Activated T-helper 2 cell treated with anti-CD3 and anti-CD28 coated beads, Interferon-gamma antibody, Interleukin-2, Interleukin-4, amounts not matched to agents 10 μg/mL and 5 μg/mL and 100 μg/mL, durations not matched to agents 14 hours and 24 hours and 36 hours (primary cell): ENCODE measurements around the gene REM2. TPM values are rescaled to one million over a fixed set of nuclear protein-coding genes. Genes with fewer than 3 reads are reported as not detected.

Experiments
- DNase-seq: peaks from one replicate; pipeline ENCODE4 v3.0.0; 2021; ENCODE audit warnings: low spot score
- H3K27ac Mint-ChIP-seq: one replicate; pipeline ENCODE4 v1.8.0; 2021; ENCODE audit warnings: mixed read lengths
- H3K27me3 Mint-ChIP-seq: one replicate; pipeline ENCODE4 v1.8.0; 2021; ENCODE audit warnings: low read depth, mixed read lengths
- H3K36me3 Mint-ChIP-seq: one replicate; pipeline ENCODE4 v1.8.0; 2021; ENCODE audit warnings: low read depth, mixed read lengths
- H3K4me1 Mint-ChIP-seq: one replicate; pipeline ENCODE4 v1.8.0; 2021; ENCODE audit warnings: low read depth, mixed read lengths
- H3K4me3 Mint-ChIP-seq: one replicate; pipeline ENCODE4 v1.8.0; 2021; ENCODE audit warnings: low read depth, mild to moderate bottlenecking, moderate library complexity, mixed read lengths
- H3K9me3 Mint-ChIP-seq: one replicate; pipeline ENCODE4 v1.8.0; 2021; ENCODE audit warnings: mixed read lengths
- intact Hi-C: fragments of 100-400 bp; cut with micrococcal nuclease; formaldehyde crosslinking; loops from one replicate; pipeline ENCODE4 v1.15.1; 2023
- total RNA-seq: library from RNA; stranded (reverse); gene quantifications from 2 replicates; pipeline ENCODE4 v1.2.3, GENCODE V29; 2022

The REM2 gene
- total RNA-seq, 1 donor from 2014 or later, result 0.30 TPM

- Mint-ChIP-seq H3K36me3 (peaks cover 28% of the 10 kb centered on the region), H3K4me3 (peak overlapping the region; percentile 89), H3K27ac (peak overlapping the region; percentile 80), H3K27me3 (no peaks in the 10 kb centered on the region), H3K4me1 (peaks cover 19% of the 10 kb centered on the region), H3K9me3 (no peaks in the 10 kb centered on the region)
- DNase-seq, result peak; percentile 64
- intact Hi-C loops, result loop anchor here (1.0 to 5.0 kb wide), 2 partner anchors 28 to 50 kb away; no protein-coding TSS in a partner anchor
Observed at GRCh38 chr14:22872033-22872832, 10.8 kb upstream of the REM2 start.

GRCh38 chr14:22872833-22873520 lies 10.0 kb upstream of the REM2 start:
- Mint-ChIP-seq H3K27me3 (no peaks in the 10 kb centered on the region), H3K27ac (peak overlapping the region; percentile 80), H3K4me3 (peak overlapping the region; percentile 78), H3K9me3 (no peaks in the 10 kb centered on the region), H3K36me3 (peaks cover 35% of the 10 kb centered on the region), H3K4me1 (peaks cover 19% of the 10 kb centered on the region)
- intact Hi-C loops, result loop anchor here (1.0 to 5.0 kb wide), 2 partner anchors 27 to 51 kb away; no protein-coding TSS in a partner anchor
- no peak for DNase-seq

GRCh38 chr14:22875003-22875747 lies 7.8 kb upstream of the REM2 start:
- DNase-seq, result no peak
- peaks cover 47% of the 10 kb centered on the region for H3K36me3 Mint-ChIP-seq
- peaks cover 18% of the 10 kb centered on the region for H3K4me1 Mint-ChIP-seq
- no peaks in the 10 kb centered on the region for H3K27me3 Mint-ChIP-seq
- intact Hi-C loops, result no loop called here
- H3K27ac Mint-ChIP-seq, result no peak overlapping the region
- no peaks in the 10 kb centered on the region for H3K9me3 Mint-ChIP-seq
- no peak overlapping the region for H3K4me3 Mint-ChIP-seq

GRCh38 chr14:22875748-22876319 lies 7.2 kb upstream of the REM2 start:
- Mint-ChIP-seq H3K27me3 (no peaks in the 10 kb centered on the region), H3K36me3 (peaks cover 47% of the 10 kb centered on the region), H3K4me1 (peaks cover 13% of the 10 kb centered on the region), H3K9me3 (no peaks in the 10 kb centered on the region), H3K4me3 (no peak overlapping the region), H3K27ac (no peak overlapping the region)
- intact Hi-C loops, result no loop called here
- no peak for DNase-seq

GRCh38 chr14:22877000-22877501 lies 6.0 kb upstream of the REM2 start:
- Mint-ChIP-seq H3K27me3 (peaks cover 4% of the 10 kb centered on the region), H3K36me3 (peaks cover 47% of the 10 kb centered on the region), H3K4me1 (peaks cover 8% of the 10 kb centered on the region), H3K4me3 (no peak overlapping the region), H3K27ac (no peak overlapping the region), H3K9me3 (no peaks in the 10 kb centered on the region)
- no peak for DNase-seq
- intact Hi-C loops, result no loop called here

GRCh38 chr14:22878271-22879246 lies 4.5 kb upstream of the REM2 start:
- DNase-seq, result no peak
- intact Hi-C loops, result no loop called here
- Mint-ChIP-seq H3K36me3 (peaks cover 42% of the 10 kb centered on the region), H3K9me3 (no peaks in the 10 kb centered on the region), H3K27me3 (peaks cover 7% of the 10 kb centered on the region), H3K27ac (no peak overlapping the region), H3K4me1 (no peaks in the 10 kb centered on the region), H3K4me3 (no peak overlapping the region)

GRCh38 chr14:22882064-22882463 lies 958 bp upstream of the REM2 start:
- no peak for DNase-seq
- Mint-ChIP-seq H3K36me3 (peaks cover 20% of the 10 kb centered on the region), H3K9me3 (no peaks in the 10 kb centered on the region), H3K27ac (no peak overlapping the region), H3K4me3 (no peak overlapping the region), H3K4me1 (peaks cover 9% of the 10 kb centered on the region), H3K27me3 (peaks cover 11% of the 10 kb centered on the region)
- intact Hi-C loops, result no loop called here

GRCh38 chr14:22882529-22883172 lies 371 bp upstream of the REM2 start:
- H3K27me3 Mint-ChIP-seq, result peaks cover 11% of the 10 kb centered on the region
- no peak overlapping the region for H3K27ac Mint-ChIP-seq
- no peak overlapping the region for H3K4me3 Mint-ChIP-seq
- intact Hi-C loops, result no loop called here
- peaks cover 15% of the 10 kb centered on the region for H3K36me3 Mint-ChIP-seq
- H3K4me1 Mint-ChIP-seq, result peaks cover 15% of the 10 kb centered on the region
- DNase-seq, result no peak
- no peaks in the 10 kb centered on the region for H3K9me3 Mint-ChIP-seq

GRCh38 chr14:22884076-22884737 lies 1.2 kb downstream of the REM2 start:
- intact Hi-C loops, result no loop called here
- Mint-ChIP-seq H3K4me3 (no peak overlapping the region), H3K9me3 (no peaks in the 10 kb centered on the region), H3K27ac (no peak overlapping the region), H3K27me3 (peaks cover 11% of the 10 kb centered on the region), H3K36me3 (no peaks in the 10 kb centered on the region), H3K4me1 (peaks cover 23% of the 10 kb centered on the region)
- DNase-seq, result no peak

GRCh38 chr14:22884738-22885523 lies 1.9 kb downstream of the REM2 start:
- Mint-ChIP-seq H3K9me3 (no peaks in the 10 kb centered on the region), H3K4me1 (peaks cover 23% of the 10 kb centered on the region), H3K36me3 (no peaks in the 10 kb centered on the region), H3K27ac (no peak overlapping the region), H3K4me3 (no peak overlapping the region), H3K27me3 (peaks cover 11% of the 10 kb centered on the region)
- intact Hi-C loops, result no loop called here
- no peak for DNase-seq
